Osteoblast (primary cell): ENCODE results near the gene RPAP3. TPM values are rescaled to one million over a fixed set of nuclear protein-coding genes. Genes with fewer than 3 reads are reported as not detected.

Source experiments
- DNase-seq: peaks from one replicate; pipeline ENCODE4 v3.0.0; 2011; ENCODE audit warnings: low spot score, mixed read lengths; ENCODE audit not compliant: insufficient read length; ENCODE audit errors: missing footprints
- H2AFZ ChIP-seq: 2 replicates; pipeline ENCODE4 v1.6.0; 2011; ENCODE audit warnings: mild to moderate bottlenecking, low read length
- H3K27ac ChIP-seq: 2 replicates; pipeline ENCODE4 v1.5.1; 2011; ENCODE audit warnings: mild to moderate bottlenecking, low read depth, low read length, moderate library complexity
- H3K27me3 ChIP-seq: 2 replicates; pipeline ENCODE4 v1.6.0; 2012; ENCODE audit warnings: mild to moderate bottlenecking, control low read depth, inconsistent platforms, low read length, moderate library complexity; ENCODE audit not compliant: insufficient read depth
- H3K36me3 ChIP-seq: 2 replicates; pipeline ENCODE4 v1.5.1; 2011; ENCODE audit warnings: mild to moderate bottlenecking, low read length, control low read depth, moderate library complexity; ENCODE audit not compliant: insufficient read depth
- H3K4me1 ChIP-seq: 2 replicates; pipeline ENCODE4 v1.5.1; 2011; ENCODE audit warnings: mild to moderate bottlenecking, low read length, control low read depth, moderate library complexity; ENCODE audit not compliant: insufficient read depth
- H3K4me2 ChIP-seq: 2 replicates; pipeline ENCODE4 v1.6.0; 2011; ENCODE audit warnings: mild to moderate bottlenecking, low read length; ENCODE audit not compliant: insufficient read depth
- H3K4me3 ChIP-seq: fragments of 200-600 bp; sonication (generic); 3 replicates; pipeline ENCODE4 v1.5.1; 2012; ENCODE audit warnings: mild to moderate bottlenecking, low read length, inconsistent platforms; ENCODE audit not compliant: insufficient read depth
- H3K79me2 ChIP-seq: 2 replicates; pipeline ENCODE4 v1.6.0; 2012; ENCODE audit warnings: mild to moderate bottlenecking, low read length, control low read depth, inconsistent platforms; ENCODE audit not compliant: insufficient read depth
- H3K9me3 ChIP-seq: 2 replicates; pipeline ENCODE4 v1.5.1; 2011; ENCODE audit warnings: low read depth, low read length, control low read depth
- H4K20me1 ChIP-seq: 2 replicates; pipeline ENCODE4 v1.6.0; 2012; ENCODE audit warnings: mild to moderate bottlenecking, low read length, control low read depth; ENCODE audit not compliant: insufficient read depth
- CTCF ChIP-seq: IDR thresholded peaks from 2 replicates; pipeline ENCODE4 v1.5.1; 2011; ENCODE audit warnings: mild to moderate bottlenecking, low read depth, low read length, moderate library complexity; ENCODE audit errors: extremely low read depth
- total RNA-seq: library from RNA; depleted of rRNA; stranded (reverse); fragments of >200 nt; gene quantifications from 2 replicates; pipeline ENCODE4 v1.2.3, GENCODE V29; 2012

Gene RPAP3
- total RNA-seq, 1 donor = 15.6 TPM

- Histone ChIP-seq H3K36me3 (peaks cover 32% of the 10 kb centered on the region), H3K79me2 (peaks cover 37% of the 10 kb centered on the region), H3K4me2 (no peak overlapping the region)
Observed at GRCh38 chr12:47700263-47700662, 5.6 kb downstream of the RPAP3 start.

GRCh38 chr12:47698631-47699030 is 7.2 kb downstream of the RPAP3 start:
- no peaks in the 10 kb centered on the region for H4K20me1 ChIP-seq

More at GRCh38 chr12:47700263-47700662, 5.6 kb downstream of the RPAP3 start:
- Histone ChIP-seq H3K9me3 (no peaks in the 10 kb centered on the region), H3K4me1 (peaks cover 6% of the 10 kb centered on the region), H2AFZ (no peak overlapping the region), H3K4me3 (no peak overlapping the region), H3K27ac (no peak overlapping the region), H4K20me1 (no peaks in the 10 kb centered on the region), H3K27me3 (no peaks in the 10 kb centered on the region)
- no peak for TF ChIP-seq CTCF
- no peak for DNase-seq

DNA sequence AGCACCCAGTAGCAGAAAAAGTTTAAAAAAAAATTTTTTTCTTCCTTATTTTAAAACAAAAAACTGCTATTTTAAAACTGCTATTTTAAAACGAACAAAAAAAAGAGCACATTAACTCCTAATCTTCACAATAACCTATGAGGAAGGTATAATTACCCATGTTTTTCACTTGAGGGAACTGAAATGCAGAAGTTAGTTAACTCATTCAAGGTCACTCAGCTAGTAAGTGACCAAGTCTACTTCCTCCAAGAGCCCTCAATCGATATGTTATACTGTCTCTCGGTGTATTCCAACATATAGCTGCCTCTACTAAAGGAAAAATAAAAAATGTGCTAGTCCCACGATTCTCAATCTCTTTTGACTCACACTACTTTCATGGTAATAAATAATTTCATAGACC is 7.8 kb downstream of the RPAP3 start:
- Histone ChIP-seq H3K27me3 (no peaks in the 10 kb centered on the region), H3K9me3 (no peaks in the 10 kb centered on the region), H3K27ac (no peak overlapping the region), H3K4me2 (no peak overlapping the region), H3K79me2 (peaks cover 19% of the 10 kb centered on the region), H4K20me1 (no peaks in the 10 kb centered on the region), H3K36me3 (peaks cover 32% of the 10 kb centered on the region), H3K4me1 (no peaks in the 10 kb centered on the region), H2AFZ (no peak overlapping the region), H3K4me3 (no peak overlapping the region)
- TF ChIP-seq CTCF = no peak
- no peak for DNase-seq

More at GRCh38 chr12:47698631-47699030, 7.2 kb downstream of the RPAP3 start:
- H2AFZ ChIP-seq = no peak overlapping the region
- H3K4me1 ChIP-seq = no peaks in the 10 kb centered on the region
- no peak for TF ChIP-seq CTCF
- peaks cover 25% of the 10 kb centered on the region for H3K79me2 ChIP-seq
- DNase-seq = no peak
- H3K27me3 ChIP-seq = no peaks in the 10 kb centered on the region
- H3K4me2 ChIP-seq = no peak overlapping the region
- H3K9me3 ChIP-seq = no peaks in the 10 kb centered on the region
- H3K36me3 ChIP-seq = peaks cover 32% of the 10 kb centered on the region
- no peak overlapping the region for H3K4me3 ChIP-seq
- no peak overlapping the region for H3K27ac ChIP-seq

DNA sequence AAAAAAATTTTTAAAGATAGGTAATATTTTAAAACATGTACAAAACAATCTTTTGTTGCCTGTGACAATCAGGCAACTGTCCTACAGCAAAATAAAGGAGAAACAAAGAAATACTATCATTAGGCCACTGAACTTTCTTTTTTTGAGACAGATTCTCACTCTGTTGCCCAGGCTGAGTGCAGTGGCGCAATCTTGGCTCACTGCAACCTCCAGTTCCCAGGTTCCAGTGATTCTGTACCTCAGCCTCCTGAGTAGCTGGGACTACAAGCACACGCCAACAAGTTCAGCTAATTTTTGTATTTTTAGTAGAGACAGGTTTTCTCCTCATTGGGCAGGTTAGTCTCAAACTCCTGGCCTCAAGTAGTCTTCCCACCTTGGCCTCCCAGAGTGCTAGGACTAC is 16.6 kb downstream of the RPAP3 start:
- no peaks in the 10 kb centered on the region for H3K27me3 ChIP-seq
- TF ChIP-seq CTCF = no peak
- no peak overlapping the region for H3K4me2 ChIP-seq
- no peak overlapping the region for H3K27ac ChIP-seq
- no peaks in the 10 kb centered on the region for H4K20me1 ChIP-seq
- no peak overlapping the region for H2AFZ ChIP-seq
- no peaks in the 10 kb centered on the region for H3K79me2 ChIP-seq
- H3K4me3 ChIP-seq = no peak overlapping the region
- H3K36me3 ChIP-seq = peaks cover 3% of the 10 kb centered on the region
- H3K9me3 ChIP-seq = no peaks in the 10 kb centered on the region
- no peaks in the 10 kb centered on the region for H3K4me1 ChIP-seq
- DNase-seq = no peak
